HG02642 (cell line): ENCODE measurements around the gene PIGH.

Experiments used
- ATAC-seq: cut with Tn5 transposase; IDR thresholded peaks from one replicate; pipeline ENCODE4 v1.9.1; 2021; ENCODE audit warnings: mild to moderate bottlenecking; ENCODE audit not compliant: unreplicated experiment, poor library complexity

Gene PIGH

GRCh38 chr14:67576216-67576955, 23.7 kb downstream of the PIGH start:
- no peak for ATAC-seq

GRCh38 chr14:67575684-67576083, 24.4 kb downstream of the PIGH start:
- ATAC-seq: no peak

GRCh38 chr14:67574806-67575205, 25.3 kb downstream of the PIGH start:
- ATAC-seq: no peak

GRCh38 chr14:67574156-67574555, 25.9 kb downstream of the PIGH start:
- ATAC-seq: no peak

GRCh38 chr14:67573228-67574010, 26.6 kb downstream of the PIGH start:
- ATAC-seq: no peak

- ATAC-seq: no peak
These were observed 27.5 kb downstream of the PIGH start for GRCh38 chr14:67572608-67573007.

GRCh38 chr14:67571991-67572323, 28.1 kb downstream of the PIGH start:
- no peak for ATAC-seq

- ATAC-seq: peak; percentile 69
These were observed 28.6 kb downstream of the PIGH start for GRCh38 chr14:67571275-67571990.

GRCh38 chr14:67570453-67570852, 29.6 kb downstream of the PIGH start:
- no peak for ATAC-seq

- no peak for ATAC-seq
These were observed 30.3 kb downstream of the PIGH start for GRCh38 chr14:67569651-67570290.

GRCh38 chr14:67569011-67569650, 30.9 kb downstream of the PIGH start:
- no peak for ATAC-seq

- ATAC-seq: no peak
These were observed 32.4 kb downstream of the PIGH start for GRCh38 chr14:67567654-67568053.

GRCh38 chr14:67566908-67567307, 33.2 kb downstream of the PIGH start:
- no peak for ATAC-seq

GRCh38 chr14:67564236-67564635, 35.8 kb downstream of the PIGH start:
- no peak for ATAC-seq

GRCh38 chr14:67562776-67563150, 37.3 kb downstream of the PIGH start:
- ATAC-seq: no peak

- no peak for ATAC-seq
These were observed 37.9 kb downstream of the PIGH start for GRCh38 chr14:67562025-67562775.

- no peak for ATAC-seq
These were observed 40.4 kb downstream of the PIGH start for GRCh38 chr14:67559639-67560038.

GRCh38 chr14:67557656-67558055, 42.4 kb downstream of the PIGH start:
- ATAC-seq: no peak

GRCh38 chr14:67557118-67557517, 43.0 kb downstream of the PIGH start:
- ATAC-seq: no peak

GRCh38 chr14:67556671-67557070, 43.4 kb downstream of the PIGH start:
- no peak for ATAC-seq
